GM10266 (cell line): ENCODE results near the gene CORIN.

Experiments used
- DNase-seq: peaks from one replicate; pipeline ENCODE4 v3.0.0; 2012; ENCODE audit errors: extremely low spot score
- CTCF ChIP-seq: IDR thresholded peaks from 2 replicates; pipeline ENCODE4 v1.5.1; 2012; ENCODE audit warnings: mild to moderate bottlenecking, low read depth; ENCODE audit not compliant: control insufficient read depth, insufficient read depth; ENCODE audit errors: missing control alignments

The CORIN gene

GRCh38 chr4:47643845-47644244 is 194.0 kb downstream of the CORIN start:
- no peak for DNase-seq

DNA sequence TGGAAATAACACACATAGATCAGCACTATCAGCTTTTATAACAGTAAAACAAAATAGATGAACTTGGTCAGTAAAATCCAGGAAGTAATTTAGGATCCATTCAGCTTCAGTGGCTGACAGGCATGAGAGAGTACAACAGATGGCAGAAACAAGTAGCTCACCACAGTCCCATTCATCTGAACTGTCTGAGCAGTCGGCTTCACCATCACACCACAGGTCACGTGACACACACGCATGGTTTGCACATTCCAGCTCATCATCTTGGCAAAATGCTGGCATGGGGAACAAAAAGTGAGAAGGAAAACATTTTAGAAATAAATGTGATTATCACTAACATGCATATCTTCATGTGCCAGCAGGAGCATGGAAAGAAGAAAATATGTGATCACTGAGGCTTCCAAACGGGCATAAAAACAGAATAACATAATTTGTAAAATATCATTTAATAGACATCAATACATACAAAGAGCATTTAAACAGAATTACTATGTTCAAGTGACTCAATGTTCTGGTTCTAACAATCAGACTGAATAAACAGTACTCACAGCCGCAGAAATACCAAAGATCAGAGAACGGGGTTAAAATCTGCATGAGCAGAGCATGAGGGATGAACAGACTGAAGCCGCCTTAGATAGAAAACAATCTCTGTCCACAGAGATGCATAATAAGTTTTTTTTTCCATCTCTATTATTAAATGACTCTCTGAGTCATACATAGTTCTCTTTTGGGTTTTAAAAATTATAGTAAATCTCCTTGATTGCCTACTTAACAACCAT is 194.7 kb downstream of the CORIN start:
- no peak for DNase-seq
- TF ChIP-seq CTCF, result no peak

More at GRCh38 chr4:47643845-47644244, 194.0 kb downstream of the CORIN start:
- TF ChIP-seq CTCF, result no peak

- no peak for TF ChIP-seq CTCF
- DNase-seq, result no peak
These were observed 195.6 kb downstream of the CORIN start for GRCh38 chr4:47642191-47642830.

- TF ChIP-seq CTCF, result no peak
- DNase-seq, result no peak
These were observed 196.1 kb downstream of the CORIN start for GRCh38 chr4:47641755-47642154.

- TF ChIP-seq CTCF, result no peak
- no peak for DNase-seq
These were observed 197.0 kb downstream of the CORIN start for GRCh38 chr4:47640911-47641310.

GRCh38 chr4:47639531-47639930 is 198.3 kb downstream of the CORIN start:
- DNase-seq, result no peak
- TF ChIP-seq CTCF, result no peak

DNA sequence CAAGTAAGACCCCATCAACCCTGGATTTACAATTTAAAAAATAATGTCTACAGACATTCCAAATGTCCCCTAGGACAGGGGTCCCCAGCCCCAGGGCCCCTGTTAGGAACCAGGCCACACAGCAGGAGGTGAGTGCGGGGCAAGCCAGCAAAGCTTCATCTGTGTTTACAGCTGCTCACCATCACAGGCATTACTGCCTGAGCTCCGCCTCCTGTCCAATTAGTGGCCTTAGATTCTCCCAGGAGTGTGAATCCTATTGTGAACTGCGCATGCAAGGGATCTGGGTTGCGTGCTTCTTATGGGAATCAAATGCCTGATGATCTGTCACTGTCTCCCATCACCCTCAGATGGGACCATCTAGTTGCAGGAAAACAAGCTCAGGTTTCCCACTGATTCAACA is 206.7 kb downstream of the CORIN start:
- DNase-seq, result no peak
- TF ChIP-seq CTCF, result no peak
